GM18909 (cell line): ENCODE results near the gene CEP19.

Experiments
- ATAC-seq: cut with Tn5 transposase; IDR thresholded peaks from one replicate; pipeline ENCODE4 v1.9.1; 2021; ENCODE audit warnings: mild to moderate bottlenecking; ENCODE audit not compliant: unreplicated experiment, poor library complexity

The CEP19 gene

DNA sequence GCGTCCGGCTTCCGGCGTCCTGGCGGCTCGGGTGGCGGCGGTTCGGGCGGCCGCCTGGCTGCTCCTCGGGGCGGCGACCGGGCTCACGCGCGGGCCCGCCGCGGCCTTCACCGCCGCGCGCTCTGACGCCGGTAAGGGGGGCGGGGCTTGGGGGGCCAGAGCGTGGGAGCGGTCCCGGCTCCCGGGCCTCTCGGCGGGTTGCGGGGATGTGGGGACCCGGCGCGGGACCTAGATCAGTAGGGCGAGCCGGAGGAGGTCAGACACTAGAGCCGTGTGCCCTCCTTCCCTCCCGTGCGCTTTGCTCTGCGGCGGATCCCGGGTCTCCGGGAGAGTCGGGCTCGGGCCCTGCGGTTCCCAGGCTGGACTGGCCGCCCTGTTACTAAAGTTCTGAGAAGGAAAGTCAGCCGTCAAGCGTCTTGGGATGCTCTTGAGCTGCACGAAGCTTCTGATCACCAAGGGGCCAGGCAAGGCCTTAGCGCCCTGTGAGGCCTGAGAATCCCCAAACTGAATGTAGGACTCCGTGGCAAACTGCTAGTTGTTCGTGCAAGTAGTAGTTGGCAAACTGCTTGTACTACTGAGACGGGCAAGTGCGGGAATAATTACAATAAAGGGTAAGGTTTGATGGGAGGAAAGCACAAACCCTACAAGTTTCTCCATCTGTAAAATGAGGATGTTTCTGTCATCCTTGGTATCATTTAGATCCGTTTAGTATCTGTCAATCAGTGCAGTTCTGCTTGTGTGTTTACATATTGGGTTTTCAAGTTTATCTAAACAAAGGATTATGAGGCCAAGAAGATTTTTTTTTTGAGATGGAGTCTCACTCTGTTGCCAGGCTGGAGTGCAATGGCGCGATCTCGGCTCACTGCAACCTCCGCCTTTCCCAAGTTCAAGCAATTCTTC, 714 bp upstream of the CEP19 start:
- peak; percentile 54 for ATAC-seq

DNA sequence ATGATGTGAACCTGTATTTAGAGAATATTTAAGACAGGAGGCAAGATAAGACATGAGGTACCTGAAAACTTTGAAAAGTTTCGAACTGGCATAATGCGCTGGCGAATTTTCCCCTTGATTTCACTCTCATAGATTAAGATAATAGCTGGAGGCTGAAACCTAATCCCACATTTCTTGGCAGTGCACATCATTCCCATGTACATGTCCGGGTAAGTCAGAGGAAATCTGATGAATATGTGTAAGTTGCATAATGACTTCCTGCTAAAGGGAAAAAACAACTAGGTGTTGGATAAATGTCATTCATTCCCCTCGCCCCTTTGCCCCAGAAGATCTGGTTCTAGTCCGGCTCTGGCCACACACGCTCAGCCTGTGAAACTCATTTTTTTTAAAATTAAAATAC, 3.6 kb downstream of the CEP19 start:
- ATAC-seq: no peak

- no peak for ATAC-seq
Measured at GRCh38 chr3:196707566-196707965, 4.5 kb downstream of the CEP19 start.

DNA sequence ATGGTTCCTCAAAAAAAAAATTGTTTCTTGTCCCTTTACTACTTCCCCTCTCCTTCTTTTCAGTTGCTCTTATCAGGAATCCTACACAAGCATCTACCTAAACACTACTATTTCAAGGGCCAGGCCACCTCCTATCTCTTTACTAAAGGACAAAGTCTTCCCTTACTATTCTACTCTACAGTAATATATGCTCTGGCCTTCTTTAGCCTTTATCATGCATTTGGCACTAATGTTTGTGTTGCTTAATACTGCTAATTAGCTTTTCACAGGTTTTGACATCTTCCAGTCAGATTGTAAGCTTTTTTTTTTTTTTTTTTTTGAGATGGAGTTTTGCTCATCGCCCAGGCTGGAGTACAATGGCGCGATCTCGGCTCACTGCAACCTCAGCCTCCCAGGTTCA, 5.3 kb downstream of the CEP19 start:
- no peak for ATAC-seq

DNA sequence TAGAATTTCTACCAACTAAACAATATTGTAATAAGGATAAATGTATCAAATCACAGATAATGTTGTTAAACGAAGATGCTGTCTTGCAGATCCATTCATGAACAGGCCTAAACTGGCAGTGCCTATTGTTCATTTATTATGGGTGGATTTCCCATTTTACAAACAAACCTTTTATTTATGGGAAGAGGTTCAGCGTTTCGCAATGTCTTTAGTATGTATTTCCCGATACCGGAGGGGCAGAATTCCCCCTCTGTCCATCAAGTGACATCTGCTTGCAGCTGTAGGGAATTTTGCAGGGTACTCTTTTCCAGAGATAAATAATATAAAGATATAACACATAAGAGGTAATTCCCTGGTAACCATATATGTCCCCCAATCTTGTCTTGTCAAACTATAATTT, 5.7 kb downstream of the CEP19 start:
- no peak for ATAC-seq

GRCh38 chr3:196700801-196701200, 11.2 kb downstream of the CEP19 start:
- no peak for ATAC-seq

- no peak for ATAC-seq
Measured at GRCh38 chr3:196699749-196700148, 12.3 kb downstream of the CEP19 start.

DNA sequence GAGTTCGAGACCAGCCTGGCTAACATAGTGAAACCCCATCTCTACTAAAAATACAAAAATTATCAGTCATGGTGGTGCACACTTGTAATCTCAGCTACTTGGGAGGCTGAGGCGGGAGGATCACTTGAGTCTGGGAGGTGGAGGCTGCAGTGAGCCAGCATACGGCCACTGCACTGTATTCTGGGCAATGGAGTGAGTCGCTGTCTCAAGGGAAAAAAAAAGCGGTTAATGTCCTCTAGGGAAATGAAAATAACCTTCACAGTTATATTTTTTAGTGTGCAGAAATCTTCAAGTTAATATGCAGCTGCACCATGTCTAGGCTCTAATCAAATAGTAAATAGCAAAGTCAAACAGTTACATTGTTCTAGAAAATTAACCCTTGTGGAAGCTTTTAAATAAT, 14.8 kb downstream of the CEP19 start:
- ATAC-seq: no peak

DNA sequence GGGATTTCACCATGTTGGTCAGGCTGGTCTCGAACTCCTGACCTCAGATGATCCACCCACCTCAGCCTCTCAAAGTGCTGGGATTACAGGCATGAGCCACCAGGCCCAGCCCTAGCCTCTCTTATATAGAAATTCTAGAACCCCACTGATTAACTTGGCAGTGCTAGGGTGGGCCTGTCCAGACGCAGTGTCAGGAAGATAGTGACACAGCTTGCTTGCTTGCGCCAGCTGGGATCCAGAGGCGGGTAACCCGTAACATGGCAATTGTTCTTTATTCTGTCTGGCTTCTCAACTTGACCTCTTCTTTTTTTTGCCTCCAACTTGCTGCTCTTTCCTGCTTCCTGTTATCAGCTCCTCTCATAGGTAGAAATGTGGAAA, 16.2 kb downstream of the CEP19 start:
- ATAC-seq: no peak

DNA sequence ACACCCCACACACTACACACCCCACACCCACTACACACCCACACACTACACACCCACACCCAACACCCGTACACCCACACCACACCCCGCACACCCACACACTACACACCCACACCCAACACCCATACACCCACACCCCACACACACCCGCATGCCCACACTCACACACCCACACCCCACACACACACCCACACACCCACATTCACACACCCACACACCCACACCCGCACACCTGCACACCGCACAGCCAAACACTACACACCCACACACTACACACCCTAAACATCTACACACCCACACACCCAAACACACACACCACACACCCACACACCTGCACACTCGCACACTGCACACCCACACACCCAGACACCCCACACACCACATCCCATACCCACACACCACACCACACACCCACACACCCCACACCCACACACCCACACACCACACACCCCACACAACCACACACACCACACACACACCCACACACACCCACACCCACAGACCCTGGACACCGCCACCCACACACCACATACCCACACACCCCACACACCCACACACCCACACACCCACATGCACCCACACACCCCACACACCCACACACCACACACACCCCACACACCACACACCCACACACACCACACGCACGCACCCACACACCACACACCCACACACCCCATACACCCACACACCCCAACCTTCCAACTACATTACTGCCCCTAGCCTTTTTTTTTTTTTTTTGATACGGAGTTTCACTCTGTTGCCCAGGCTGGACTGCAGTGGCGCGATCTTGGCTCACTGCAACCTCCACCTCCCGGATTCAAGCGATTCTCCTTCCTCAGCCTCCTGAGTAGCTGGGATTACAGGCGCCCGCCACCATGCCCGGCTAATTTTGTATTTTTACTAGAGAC, 16.9 kb downstream of the CEP19 start:
- ATAC-seq: no peak

- ATAC-seq: no peak
Measured at GRCh38 chr3:196694202-196694638, 17.8 kb downstream of the CEP19 start.

DNA sequence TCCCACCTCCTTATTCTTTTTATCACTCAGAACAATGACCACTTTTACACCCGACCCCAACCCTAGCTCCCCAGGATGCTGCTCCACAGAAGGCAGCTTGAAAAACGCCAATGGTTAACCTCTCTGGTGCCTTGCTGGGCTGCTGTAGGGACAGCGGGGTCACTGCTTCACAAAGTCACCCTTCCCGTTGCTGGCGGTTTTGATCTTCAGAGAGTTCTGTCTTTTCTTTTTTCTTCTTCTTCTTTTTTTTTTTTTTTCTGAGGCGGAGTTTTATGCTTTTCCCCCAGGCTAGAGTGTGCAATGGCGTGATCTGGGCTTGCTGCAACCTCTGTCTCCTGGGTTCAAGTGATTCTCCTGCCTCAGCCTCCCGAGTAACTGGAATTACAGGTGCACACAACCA, 20.7 kb downstream of the CEP19 start:
- no peak for ATAC-seq

DNA sequence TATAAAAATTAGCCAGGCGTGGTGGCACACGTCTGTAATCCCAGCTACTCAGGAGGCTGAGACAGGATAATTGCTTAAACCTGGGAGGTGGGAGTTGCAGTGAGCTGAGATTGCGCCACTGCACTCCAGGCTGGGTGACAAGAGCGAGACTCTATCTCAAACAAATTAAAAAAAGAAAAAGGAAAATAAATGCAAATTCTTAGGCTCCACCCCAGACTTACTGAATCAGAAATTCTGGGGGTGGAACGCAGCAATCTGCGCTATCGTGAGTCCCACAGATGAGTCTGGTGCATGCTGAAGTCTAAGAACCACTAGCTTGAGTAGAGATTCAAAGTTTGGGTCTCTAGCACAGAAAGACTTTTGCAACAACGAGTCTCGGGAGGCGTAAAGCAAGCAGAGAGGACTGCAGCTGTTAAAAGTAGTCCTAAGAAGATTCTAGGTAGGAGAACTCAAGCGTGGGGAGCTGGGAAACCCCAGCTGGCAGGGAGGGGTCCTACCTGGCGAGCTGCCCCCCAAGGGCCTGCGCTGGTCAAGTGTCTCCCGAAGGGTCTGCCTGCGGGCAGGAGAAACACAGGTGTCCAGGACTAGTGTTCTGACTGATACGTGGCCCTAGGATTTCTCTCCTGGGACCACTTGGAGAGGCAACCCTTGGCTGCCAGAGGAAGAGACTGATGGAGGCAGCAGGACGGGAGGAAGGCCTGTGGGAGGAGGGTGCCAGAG, 21.9 kb downstream of the CEP19 start:
- ATAC-seq: no peak

DNA sequence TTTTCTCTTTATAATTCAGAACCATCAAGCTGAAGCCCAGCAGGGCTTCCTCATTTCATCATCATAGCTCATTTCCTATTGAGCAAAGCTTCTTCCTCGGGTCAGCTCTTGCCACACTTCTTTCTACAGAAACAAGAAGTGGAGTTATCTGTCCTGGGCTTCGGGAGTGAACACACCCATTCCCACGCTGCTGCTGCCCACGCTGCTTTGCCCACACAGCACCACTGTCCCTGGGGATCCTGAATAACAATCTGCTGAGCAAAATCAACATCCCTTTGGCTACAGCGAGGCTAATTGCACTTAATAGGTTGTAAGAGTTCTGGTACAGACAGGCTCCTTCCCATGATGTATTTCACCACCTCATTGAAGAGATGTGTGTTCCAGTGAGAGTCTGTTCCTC, 23.7 kb downstream of the CEP19 start:
- ATAC-seq: no peak

DNA sequence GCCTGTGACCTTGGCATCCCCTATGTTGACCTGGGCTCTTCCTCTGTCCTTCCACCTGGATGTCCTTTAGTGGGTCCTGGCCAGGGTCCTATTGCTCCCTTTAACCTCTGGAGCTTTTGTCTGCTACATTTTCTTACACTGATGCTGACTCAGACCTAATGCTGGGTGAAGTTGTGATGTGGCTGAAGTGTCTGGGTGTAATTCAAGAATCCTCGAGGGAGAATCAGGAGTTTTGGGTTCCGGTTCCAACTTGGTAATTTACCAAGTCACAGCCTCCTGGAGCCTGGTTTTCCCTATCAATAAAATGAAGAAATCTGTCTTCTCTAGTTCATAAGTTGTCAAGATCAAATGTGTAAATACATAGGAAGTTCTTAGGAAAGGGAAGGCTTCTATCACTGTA, 25.6 kb downstream of the CEP19 start:
- ATAC-seq: no peak

GRCh38 chr3:196684548-196685407, 27.3 kb downstream of the CEP19 start:
- ATAC-seq: peak; percentile 85

GRCh38 chr3:196677931-196678330, 34.1 kb downstream of the CEP19 start:
- ATAC-seq: no peak

GRCh38 chr3:196677353-196677752, 34.7 kb downstream of the CEP19 start:
- no peak for ATAC-seq

GRCh38 chr3:196673632-196674031, 38.4 kb downstream of the CEP19 start:
- ATAC-seq: no peak

- no peak for ATAC-seq
Measured at GRCh38 chr3:196670339-196670738, 41.7 kb downstream of the CEP19 start.
